ENCODE results near the gene USP15. TPM values are rescaled to one million over a fixed set of nuclear protein-coding genes. Genes with fewer than 3 reads are reported as not detected.

USP15 gene
- total and polyA plus RNA-seq, 2 experiments from 2014 or later = 48.3 to 54.4 TPM

GRCh38 chr12:62435303-62436163 is 175.3 kb downstream of the USP15 start:
- Histone ChIP-seq H3K79me2 (ENCODE audit: insufficient read depth) (no peaks in the 10 kb centered on the region), H3K4me2 (ENCODE audit: unreplicated experiment) (peak overlapping the region; percentile 79), H3F3A (ENCODE audit: insufficient read depth) (no peaks in the 10 kb centered on the region), H3K4me3 (peak overlapping the region; percentile 79), H3K9me2 (ENCODE audit: insufficient read depth) (no peaks in the 10 kb centered on the region), H3K36me3 (ENCODE audit: low read depth) (no peaks in the 10 kb centered on the region), H3K27ac (no peak overlapping the region), H3K9ac (peak overlapping the region; percentile 26; the same call in 1 of the 2 replicates), H2AFZ (peak overlapping the region; percentile 91), H3K4me1 (ENCODE audit: insufficient read depth) (no peaks in the 10 kb centered on the region), H3K9me3 (ENCODE audit: low read depth) (no peaks in the 10 kb centered on the region), H3K27me3 (replicated peaks; ENCODE audit: insufficient read depth) (0 out of 2 replicates have a peak, but pooled peaks cover 15% of the 10 kb centered on the region), H4K20me1 (ENCODE audit: insufficient read depth) (no peaks in the 10 kb centered on the region)
- in situ Hi-C loops (cut with MboI) = loop anchor here (10.0 kb wide), 1 partner anchor 369 kb away; no protein-coding TSS in a partner anchor
- TF ChIP-seq EZH2phosphoT487 (IDR thresholded peaks at IDR 0.05; ENCODE audit: insufficient read depth, low read depth) (no peak), EZH2 (IDR thresholded peaks at IDR 0.05; ENCODE audit: insufficient read depth, poor library complexity, severe bottlenecking) (no peak)
- peak; percentile 81 for DNase-seq
- 4 to 5% methylated on average over 28 of the region's 29 CpGs for WGBS, 2 experiments (ENCODE audit: low coverage in 1 of 2, low lambda C conversion rate in 2 of 2, missing lambda C conversion rate in 2 of 2)

GRCh38 chr12:62436164-62436503 is 175.9 kb downstream of the USP15 start:
- Histone ChIP-seq H3K27me3 (replicated peaks; ENCODE audit: insufficient read depth) (0 out of 2 replicates have a peak, but pooled peaks cover 15% of the 10 kb centered on the region), H3F3A (ENCODE audit: insufficient read depth) (no peaks in the 10 kb centered on the region), H3K9ac (no peak overlapping the region), H3K9me2 (ENCODE audit: insufficient read depth) (no peaks in the 10 kb centered on the region), H3K9me3 (ENCODE audit: low read depth) (no peaks in the 10 kb centered on the region), H3K4me1 (ENCODE audit: insufficient read depth) (no peaks in the 10 kb centered on the region), H3K79me2 (ENCODE audit: insufficient read depth) (no peaks in the 10 kb centered on the region), H3K36me3 (ENCODE audit: low read depth) (no peaks in the 10 kb centered on the region), H3K4me3 (no peak overlapping the region), H3K27ac (no peak overlapping the region), H3K4me2 (ENCODE audit: unreplicated experiment) (no peak overlapping the region), H2AFZ (peak overlapping the region; percentile 91), H4K20me1 (ENCODE audit: insufficient read depth) (no peaks in the 10 kb centered on the region)
- in situ Hi-C loops (cut with MboI) = loop anchor here (10.0 kb wide), 1 partner anchor 369 kb away; no protein-coding TSS in a partner anchor
- TF ChIP-seq EZH2phosphoT487 (IDR thresholded peaks at IDR 0.05; ENCODE audit: insufficient read depth, low read depth) = no peak
- TF ChIP-seq EZH2 (IDR thresholded peaks at IDR 0.05; ENCODE audit: insufficient read depth, poor library complexity, severe bottlenecking) = no peak
- 93 to 95% methylated on average over 12 of the region's 12 CpGs for WGBS, 2 experiments (ENCODE audit: low coverage in 1 of 2, low lambda C conversion rate in 2 of 2, missing lambda C conversion rate in 2 of 2)
- no peak for DNase-seq

- Histone ChIP-seq H3K79me2 (ENCODE audit: insufficient read depth) (no peaks in the 10 kb centered on the region), H3K4me1 (ENCODE audit: insufficient read depth) (no peaks in the 10 kb centered on the region), H3K27ac (no peak overlapping the region), H3K4me2 (ENCODE audit: unreplicated experiment) (peak overlapping the region; percentile 9), H4K20me1 (ENCODE audit: insufficient read depth) (no peaks in the 10 kb centered on the region), H3K9me3 (ENCODE audit: low read depth) (no peaks in the 10 kb centered on the region), H3K36me3 (ENCODE audit: low read depth) (no peaks in the 10 kb centered on the region), H3K4me3 (no peak overlapping the region), H2AFZ (peak overlapping the region; percentile 45), H3K9ac (no peak overlapping the region), H3K9me2 (ENCODE audit: insufficient read depth) (no peaks in the 10 kb centered on the region), H3F3A (ENCODE audit: insufficient read depth) (no peaks in the 10 kb centered on the region), H3K27me3 (replicated peaks; ENCODE audit: insufficient read depth) (0 out of 2 replicates have a peak, but pooled peaks cover 1% of the 10 kb centered on the region)
- peak; percentile 66 for DNase-seq
- in situ Hi-C loops (cut with MboI) = loop anchor here (10.0 kb wide), 1 partner anchor 367 kb away; no protein-coding TSS in a partner anchor
- TF ChIP-seq EZH2phosphoT487 (IDR thresholded peaks at IDR 0.05; ENCODE audit: insufficient read depth, low read depth) (no peak), EZH2 (IDR thresholded peaks at IDR 0.05; ENCODE audit: insufficient read depth, poor library complexity, severe bottlenecking) (no peak)
- WGBS, 2 experiments (ENCODE audit: low coverage in 1 of 2, low lambda C conversion rate in 2 of 2, missing lambda C conversion rate in 2 of 2) = 1 to 2% methylated on average over 6 of the region's 6 CpGs
Measured at GRCh38 chr12:62438098-62438692, 178.0 kb downstream of the USP15 start.

GRCh38 chr12:62446754-62447452 is 186.7 kb downstream of the USP15 start:
- H3K9ac ChIP-seq = no peak overlapping the region
- no peaks in the 10 kb centered on the region for H3K9me2 ChIP-seq (ENCODE audit: insufficient read depth)
- H4K20me1 ChIP-seq (ENCODE audit: insufficient read depth) = no peaks in the 10 kb centered on the region
- no peaks in the 10 kb centered on the region for H3K27me3 ChIP-seq (replicated peaks; ENCODE audit: insufficient read depth)
- TF ChIP-seq EZH2phosphoT487 (IDR thresholded peaks at IDR 0.05; ENCODE audit: insufficient read depth, low read depth) (no peak), EZH2 (IDR thresholded peaks at IDR 0.05; ENCODE audit: insufficient read depth, poor library complexity, severe bottlenecking) (no peak)
- 29 to 32% methylated on average over 2 of the region's 2 CpGs for WGBS, 2 experiments (ENCODE audit: low coverage in 1 of 2, low lambda C conversion rate in 2 of 2, missing lambda C conversion rate in 2 of 2)
- no peaks in the 10 kb centered on the region for H3K36me3 ChIP-seq (ENCODE audit: low read depth)
- no peak overlapping the region for H2AFZ ChIP-seq
- H3F3A ChIP-seq (ENCODE audit: insufficient read depth) = no peaks in the 10 kb centered on the region
- no peak overlapping the region for H3K4me2 ChIP-seq (ENCODE audit: unreplicated experiment)
- in situ Hi-C loops (cut with MboI) = loop anchor here (10.0 kb wide), 1 partner anchor 618 kb away; no protein-coding TSS in a partner anchor
- DNase-seq = no peak
- H3K4me1 ChIP-seq (ENCODE audit: insufficient read depth) = no peaks in the 10 kb centered on the region
- no peak overlapping the region for H3K27ac ChIP-seq
- no peak overlapping the region for H3K4me3 ChIP-seq
- no peaks in the 10 kb centered on the region for H3K9me3 ChIP-seq (ENCODE audit: low read depth)
- no peaks in the 10 kb centered on the region for H3K79me2 ChIP-seq (ENCODE audit: insufficient read depth)
